ENCODE measurements around the gene MTMR12. TPM values are rescaled to one million over a fixed set of nuclear protein-coding genes. Genes with fewer than 3 reads are reported as not detected.

The MTMR12 gene
- polyA plus RNA-seq, 1 donor from 2014 or later = 18.3 TPM

- Mint-ChIP-seq H3K36me3 (peaks cover 6% of the 10 kb centered on the region), H3K4me3 (no peak overlapping the region), H3K27me3 (peaks cover 7% of the 10 kb centered on the region), H3K27ac (no peak overlapping the region), H3K4me1 (peaks cover 4 to 6% (median 6%) of the 10 kb centered on the region in 3 donors), H3K9me3 (no peaks in the 10 kb centered on the region)
Observed at GRCh38 chr5:32202394-32202793, 110.3 kb downstream of the MTMR12 start.

GRCh38 chr5:32201122-32201753 is 111.5 kb downstream of the MTMR12 start:
- Mint-ChIP-seq H3K27me3 (peaks cover 7% of the 10 kb centered on the region), H3K27ac (no peak overlapping the region), H3K9me3 (no peaks in the 10 kb centered on the region), H3K4me1 (peaks cover 0 to 2% (median 0%) of the 10 kb centered on the region in 3 donors), H3K36me3 (peaks cover 6% of the 10 kb centered on the region), H3K4me3 (no peak overlapping the region)

- Mint-ChIP-seq H3K27me3 (peaks cover 12% of the 10 kb centered on the region), H3K4me1 (peaks cover 5 to 8% (median 6%) of the 10 kb centered on the region in 3 donors), H3K9me3 (no peaks in the 10 kb centered on the region)
Observed at GRCh38 chr5:32197032-32197431, 115.7 kb downstream of the MTMR12 start.

GRCh38 chr5:32195265-32195664 is 117.5 kb downstream of the MTMR12 start:
- Mint-ChIP-seq H3K9me3 (no peaks in the 10 kb centered on the region), H3K27ac (no peak overlapping the region)

More at GRCh38 chr5:32197032-32197431, 115.7 kb downstream of the MTMR12 start:
- Mint-ChIP-seq H3K27ac (no peak overlapping the region), H3K36me3 (no peaks in the 10 kb centered on the region), H3K4me3 (no peak overlapping the region)

DNA sequence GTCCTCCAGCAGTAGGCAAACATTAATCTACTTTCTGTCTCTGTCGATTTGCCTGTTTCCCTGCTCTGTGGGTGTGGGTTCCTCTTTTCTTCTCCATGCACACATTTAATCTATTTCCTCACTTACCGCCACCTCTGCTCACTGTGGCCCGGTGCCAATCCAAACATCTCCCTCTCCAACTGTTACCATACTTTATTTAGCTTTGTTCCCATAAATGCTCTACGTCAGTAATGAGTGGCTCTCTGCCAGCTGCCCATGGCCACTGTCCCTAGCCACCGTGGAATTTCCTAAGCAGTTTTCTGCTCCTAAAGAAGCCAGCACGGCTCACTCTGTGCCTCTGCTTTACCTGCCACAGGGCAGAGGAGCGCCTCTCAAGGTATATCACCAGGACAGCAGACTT is 119.1 kb downstream of the MTMR12 start:
- Mint-ChIP-seq H3K27ac (peak overlapping the region in 2 of 3 donors; percentile 29 to 82), H3K36me3 (no peaks in the 10 kb centered on the region), H3K4me1 (peaks cover 5 to 8% (median 6%) of the 10 kb centered on the region in 3 donors), H3K4me3 (peak overlapping the region in 3 of 4 donors; percentile 57 to 82 (median 69)), H3K27me3 (peaks cover 5% of the 10 kb centered on the region), H3K9me3 (no peaks in the 10 kb centered on the region)

More at GRCh38 chr5:32195265-32195664, 117.5 kb downstream of the MTMR12 start:
- H3K4me1 Mint-ChIP-seq = peaks cover 5 to 8% (median 6%) of the 10 kb centered on the region in 3 donors
- no peaks in the 10 kb centered on the region for H3K36me3 Mint-ChIP-seq
- H3K27me3 Mint-ChIP-seq = peaks cover 10% of the 10 kb centered on the region
- no peak overlapping the region for H3K4me3 Mint-ChIP-seq

DNA sequence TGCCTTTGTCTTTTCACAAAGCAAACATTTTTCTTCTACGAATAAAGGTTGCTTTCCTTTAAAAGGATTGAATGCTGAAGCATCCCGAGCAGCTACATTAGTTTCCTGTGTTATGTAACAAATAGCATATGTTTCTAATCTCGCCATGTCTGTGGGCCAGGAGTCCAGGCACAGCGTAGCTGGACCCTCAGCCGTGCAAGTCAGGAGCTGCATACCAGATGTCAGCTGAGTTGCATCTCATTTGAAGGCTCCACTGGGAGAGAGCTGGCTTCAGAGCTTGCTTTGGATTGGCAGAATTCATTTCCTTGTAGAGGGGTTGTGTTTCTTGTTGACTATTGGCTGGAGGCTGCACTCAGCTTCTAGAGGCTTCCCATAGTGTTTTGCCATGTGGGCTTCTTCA is 122.6 kb downstream of the MTMR12 start:
- no peak overlapping the region for H3K27ac Mint-ChIP-seq
- no peak overlapping the region for H3K4me3 Mint-ChIP-seq
- H3K9me3 Mint-ChIP-seq = no peaks in the 10 kb centered on the region
- H3K4me1 Mint-ChIP-seq = peaks cover 5 to 8% (median 6%) of the 10 kb centered on the region in 3 donors
- peaks cover 4% of the 10 kb centered on the region for H3K27me3 Mint-ChIP-seq
- no peaks in the 10 kb centered on the region for H3K36me3 Mint-ChIP-seq

- Mint-ChIP-seq H3K27me3 (no peaks in the 10 kb centered on the region), H3K4me3 (no peak overlapping the region), H3K4me1 (peaks cover 2 to 7% (median 6%) of the 10 kb centered on the region in 3 donors), H3K36me3 (no peaks in the 10 kb centered on the region), H3K9me3 (no peaks in the 10 kb centered on the region), H3K27ac (no peak overlapping the region)
Observed at GRCh38 chr5:32187675-32188074, 125.1 kb downstream of the MTMR12 start.

DNA sequence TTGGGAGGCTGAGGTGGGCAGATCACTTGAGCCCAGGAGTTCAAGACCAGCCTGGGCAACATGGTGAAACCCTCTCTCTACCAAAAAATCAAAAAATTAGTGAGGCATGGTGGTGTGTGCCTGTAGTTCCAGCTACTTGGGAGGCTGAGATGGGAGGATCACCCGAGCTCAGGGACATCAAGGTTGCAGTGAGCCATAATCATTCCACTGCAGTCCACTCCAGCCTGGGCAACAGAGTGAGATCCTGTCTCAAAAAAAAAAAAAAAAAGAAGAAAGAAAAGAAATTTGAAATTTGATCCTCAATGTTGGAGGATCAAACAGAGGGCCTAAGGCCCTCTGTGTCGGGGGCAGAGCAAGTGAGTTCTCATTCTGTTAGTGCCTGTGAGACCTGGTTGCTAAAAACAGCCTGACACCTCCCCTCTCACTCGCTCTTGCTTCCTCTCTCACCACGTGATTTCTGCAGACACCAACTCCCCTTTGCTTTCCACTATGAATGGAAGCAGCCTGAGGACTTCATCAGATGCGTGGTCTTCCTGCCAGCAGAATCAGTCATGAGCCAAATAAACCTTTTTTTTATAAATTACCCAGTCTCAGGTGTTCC is 130.2 kb downstream of the MTMR12 start:
- H3K9me3 Mint-ChIP-seq = no peaks in the 10 kb centered on the region
- H3K27ac Mint-ChIP-seq = peak overlapping the region in 1 of 3 donors; percentile 53
- H3K4me1 Mint-ChIP-seq = peaks cover 10 to 15% (median 10%) of the 10 kb centered on the region in 3 donors
- no peaks in the 10 kb centered on the region for H3K27me3 Mint-ChIP-seq
- H3K4me3 Mint-ChIP-seq = peak overlapping the region in 2 of 4 donors; percentile 41 to 61
- peaks cover 2% of the 10 kb centered on the region for H3K36me3 Mint-ChIP-seq

Other genes with a start within 250 kb of the MTMR12 start
- 99.2 TPM for gene GOLPH3, start 138.6 kb downstream of the MTMR12 start, polyA plus RNA-seq
- 81.7 TPM for gene ZFR, start 131.8 kb upstream of the MTMR12 start, polyA plus RNA-seq

Measured in IgD-negative memory B cell (primary cell).